ENCODE measurements around the gene BPIFB3. TPM values are rescaled to one million over a fixed set of nuclear protein-coding genes. Genes with fewer than 3 reads are reported as not detected.
"Not testable (repeated sequence)": the region's sequence is repeated elsewhere in the genome, so short reads cannot be mapped to it uniquely, and the experiment has no call there.

The BPIFB3 gene
- total RNA-seq, 1 experiment from 2014 or later: not detected

GRCh38 chr20:33093074-33093473 lies 39.4 kb downstream of the BPIFB3 start:
- in situ Hi-C loops (cut with HindIII; ENCODE audit: low pct_unique_long_range_greater_than_20kb, low sequenced_read_pairs): no loop called here
- no peak for DNase-seq (ENCODE audit: low read depth, low spot score)

- DNase-seq (ENCODE audit: low read depth, low spot score): no peak
- in situ Hi-C loops (cut with HindIII; ENCODE audit: low pct_unique_long_range_greater_than_20kb, low sequenced_read_pairs): no loop called here
Observed at GRCh38 chr20:33093582-33093981, 39.9 kb downstream of the BPIFB3 start.

- in situ Hi-C loops (cut with HindIII; ENCODE audit: low pct_unique_long_range_greater_than_20kb, low sequenced_read_pairs): no loop called here
- DNase-seq (ENCODE audit: low read depth, low spot score): no peak
Observed at GRCh38 chr20:33095249-33095648, 41.5 kb downstream of the BPIFB3 start.

GRCh38 chr20:33095902-33096584 lies 42.3 kb downstream of the BPIFB3 start:
- in situ Hi-C loops (cut with HindIII; ENCODE audit: low pct_unique_long_range_greater_than_20kb, low sequenced_read_pairs): not testable (repeated sequence)
- peak; percentile 87 for DNase-seq (ENCODE audit: low read depth, low spot score)

- no peak for DNase-seq (ENCODE audit: low read depth, low spot score)
- in situ Hi-C loops (cut with HindIII; ENCODE audit: low pct_unique_long_range_greater_than_20kb, low sequenced_read_pairs): no loop called here
Observed at GRCh38 chr20:33097001-33097400, 43.3 kb downstream of the BPIFB3 start.

- peak; percentile 28 for DNase-seq (ENCODE audit: low read depth, low spot score)
- in situ Hi-C loops (cut with HindIII; ENCODE audit: low pct_unique_long_range_greater_than_20kb, low sequenced_read_pairs): no loop called here
Observed at GRCh38 chr20:33099843-33100538, 46.3 kb downstream of the BPIFB3 start.

- in situ Hi-C loops (cut with HindIII; ENCODE audit: low pct_unique_long_range_greater_than_20kb, low sequenced_read_pairs): no loop called here
- DNase-seq (ENCODE audit: low read depth, low spot score): no peak
Observed at GRCh38 chr20:33103556-33103955, 49.9 kb downstream of the BPIFB3 start.

- no peak for DNase-seq (ENCODE audit: low read depth, low spot score)
- in situ Hi-C loops (cut with HindIII; ENCODE audit: low pct_unique_long_range_greater_than_20kb, low sequenced_read_pairs): no loop called here
Observed at GRCh38 chr20:33104336-33104735, 50.6 kb downstream of the BPIFB3 start.

- in situ Hi-C loops (cut with HindIII; ENCODE audit: low pct_unique_long_range_greater_than_20kb, low sequenced_read_pairs): no loop called here
Observed at GRCh38 chr20:33105316-33105924, 51.7 kb downstream of the BPIFB3 start.

GRCh38 chr20:33106058-33106620 lies 52.4 kb downstream of the BPIFB3 start:
- in situ Hi-C loops (cut with HindIII; ENCODE audit: low pct_unique_long_range_greater_than_20kb, low sequenced_read_pairs): not testable (repeated sequence)

More at GRCh38 chr20:33105316-33105924, 51.7 kb downstream of the BPIFB3 start:
- no peak for DNase-seq (ENCODE audit: low read depth, low spot score)

GRCh38 chr20:33108661-33109060 lies 55.0 kb downstream of the BPIFB3 start:
- in situ Hi-C loops (cut with HindIII; ENCODE audit: low pct_unique_long_range_greater_than_20kb, low sequenced_read_pairs): no loop called here
- peak; percentile 52 for DNase-seq (ENCODE audit: low read depth, low spot score)

More at GRCh38 chr20:33106058-33106620, 52.4 kb downstream of the BPIFB3 start:
- DNase-seq (ENCODE audit: low read depth, low spot score): not testable (repeated sequence)

GRCh38 chr20:33110147-33110825 lies 56.6 kb downstream of the BPIFB3 start:
- in situ Hi-C loops (cut with HindIII; ENCODE audit: low pct_unique_long_range_greater_than_20kb, low sequenced_read_pairs): no loop called here
- DNase-seq (ENCODE audit: low read depth, low spot score): no peak

GRCh38 chr20:33111306-33111705 lies 57.6 kb downstream of the BPIFB3 start:
- no peak for DNase-seq (ENCODE audit: low read depth, low spot score)
- in situ Hi-C loops (cut with HindIII; ENCODE audit: low pct_unique_long_range_greater_than_20kb, low sequenced_read_pairs): no loop called here

GRCh38 chr20:33112547-33113386 lies 59.1 kb downstream of the BPIFB3 start:
- in situ Hi-C loops (cut with HindIII; ENCODE audit: low pct_unique_long_range_greater_than_20kb, low sequenced_read_pairs): no loop called here
- no peak for DNase-seq (ENCODE audit: low read depth, low spot score)

GRCh38 chr20:33113387-33113908 lies 59.7 kb downstream of the BPIFB3 start:
- in situ Hi-C loops (cut with HindIII; ENCODE audit: low pct_unique_long_range_greater_than_20kb, low sequenced_read_pairs): no loop called here

GRCh38 chr20:33115501-33115900 lies 61.8 kb downstream of the BPIFB3 start:
- in situ Hi-C loops (cut with HindIII; ENCODE audit: low pct_unique_long_range_greater_than_20kb, low sequenced_read_pairs); DNase-seq (ENCODE audit: low read depth, low spot score): not testable (repeated sequence)

More at GRCh38 chr20:33113387-33113908, 59.7 kb downstream of the BPIFB3 start:
- DNase-seq (ENCODE audit: low read depth, low spot score): no peak

Data from SK-MEL-5 (cell line).